AG09319 (cell line): Measurements from ENCODE around the gene TGFBR2.

Experiments
- DNase-seq: peaks from one replicate; pipeline ENCODE4 v3.0.0-alpha.2; 2010; ENCODE audit warnings: low read depth; ENCODE audit errors: extremely low read depth
- TF ChIP-seq, protein P1 (sequence below): IDR thresholded peaks from 2 replicates; pipeline ENCODE4 v1.5.1; 2011; ENCODE audit warnings: low read depth, mild to moderate bottlenecking, inconsistent platforms, low read length, moderate library complexity

Gene TGFBR2

DNA sequence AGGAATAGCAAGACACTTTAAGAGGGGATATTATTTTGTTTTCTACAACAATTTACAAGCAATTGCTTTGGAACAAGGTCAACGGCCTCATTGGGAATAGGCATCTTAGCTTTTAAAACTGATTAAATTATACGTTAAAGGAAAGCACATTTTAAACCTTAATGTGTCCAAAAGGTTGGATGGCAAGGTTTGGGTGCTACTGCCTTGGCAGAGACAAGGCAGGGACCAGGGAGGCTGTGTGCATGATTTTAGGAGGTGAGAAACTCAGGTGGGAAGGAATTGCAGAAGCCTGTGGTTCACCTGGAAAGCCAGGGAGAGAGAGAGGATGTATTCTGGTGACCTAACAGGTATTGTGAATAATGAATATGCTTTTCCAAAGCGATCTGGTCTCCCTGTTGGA is 54.3 kb downstream of the TGFBR2 start:
- TF ChIP-seq, protein P1, sequence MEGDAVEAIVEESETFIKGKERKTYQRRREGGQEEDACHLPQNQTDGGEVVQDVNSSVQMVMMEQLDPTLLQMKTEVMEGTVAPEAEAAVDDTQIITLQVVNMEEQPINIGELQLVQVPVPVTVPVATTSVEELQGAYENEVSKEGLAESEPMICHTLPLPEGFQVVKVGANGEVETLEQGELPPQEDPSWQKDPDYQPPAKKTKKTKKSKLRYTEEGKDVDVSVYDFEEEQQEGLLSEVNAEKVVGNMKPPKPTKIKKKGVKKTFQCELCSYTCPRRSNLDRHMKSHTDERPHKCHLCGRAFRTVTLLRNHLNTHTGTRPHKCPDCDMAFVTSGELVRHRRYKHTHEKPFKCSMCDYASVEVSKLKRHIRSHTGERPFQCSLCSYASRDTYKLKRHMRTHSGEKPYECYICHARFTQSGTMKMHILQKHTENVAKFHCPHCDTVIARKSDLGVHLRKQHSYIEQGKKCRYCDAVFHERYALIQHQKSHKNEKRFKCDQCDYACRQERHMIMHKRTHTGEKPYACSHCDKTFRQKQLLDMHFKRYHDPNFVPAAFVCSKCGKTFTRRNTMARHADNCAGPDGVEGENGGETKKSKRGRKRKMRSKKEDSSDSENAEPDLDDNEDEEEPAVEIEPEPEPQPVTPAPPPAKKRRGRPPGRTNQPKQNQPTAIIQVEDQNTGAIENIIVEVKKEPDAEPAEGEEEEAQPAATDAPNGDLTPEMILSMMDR, result no peak
- no peak for DNase-seq

DNA sequence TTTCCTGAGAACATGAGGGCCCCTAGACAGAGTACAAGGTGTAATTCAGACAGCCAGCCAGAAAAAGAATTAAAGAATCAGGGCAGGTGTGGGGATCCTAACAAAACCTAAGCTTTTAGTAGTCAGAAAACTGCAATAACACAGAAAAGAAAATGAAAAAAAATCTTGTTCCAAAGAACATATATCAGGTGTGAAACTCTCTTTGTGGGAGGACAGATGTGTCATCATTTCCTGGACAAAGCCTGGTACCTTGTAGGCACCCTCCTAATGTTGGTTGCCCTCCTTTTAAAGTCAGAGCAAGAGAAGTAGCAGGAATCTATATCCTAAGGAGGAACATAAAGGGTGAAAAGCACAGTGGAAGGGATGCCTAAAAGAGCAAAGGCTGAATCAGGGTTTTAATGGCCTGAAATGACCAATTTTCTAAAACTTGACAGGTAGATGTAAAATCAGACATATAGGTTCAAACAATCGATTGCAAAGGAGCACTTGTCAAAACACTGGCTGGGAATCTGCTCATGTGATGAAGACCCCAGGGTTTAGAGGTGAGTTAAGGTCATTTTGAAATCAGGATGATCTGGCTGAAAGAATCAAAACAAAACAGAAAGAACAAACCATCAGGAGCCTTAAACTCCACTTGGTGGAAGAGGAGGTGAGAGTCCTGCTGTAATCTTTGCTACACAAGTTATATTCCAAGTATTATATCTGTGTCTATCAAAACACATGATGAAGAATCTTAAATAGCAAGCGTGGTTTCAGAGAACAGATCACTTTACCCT is 54.9 kb downstream of the TGFBR2 start:
- TF ChIP-seq, protein P1, result no peak
- DNase-seq, result no peak

DNA sequence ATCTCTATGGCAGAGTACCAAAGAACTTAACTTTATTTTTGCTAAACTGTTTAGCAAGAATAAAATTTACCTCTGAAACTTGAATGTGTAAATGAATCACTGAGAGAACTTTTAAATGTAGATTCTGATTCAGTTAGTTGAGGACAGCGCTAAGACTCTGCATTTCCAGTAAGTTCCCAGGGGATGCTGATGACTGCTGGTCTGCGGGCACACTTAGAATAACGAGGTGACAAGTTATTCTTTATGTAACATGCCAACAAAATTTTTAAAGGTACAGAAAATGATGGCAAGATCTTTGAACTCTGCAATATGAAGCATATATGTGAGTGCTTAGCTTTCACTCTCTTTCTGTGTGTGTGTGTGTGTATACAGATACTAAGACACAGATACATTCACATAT is 56.4 kb downstream of the TGFBR2 start:
- TF ChIP-seq, protein P1, result no peak
- DNase-seq, result no peak

DNA sequence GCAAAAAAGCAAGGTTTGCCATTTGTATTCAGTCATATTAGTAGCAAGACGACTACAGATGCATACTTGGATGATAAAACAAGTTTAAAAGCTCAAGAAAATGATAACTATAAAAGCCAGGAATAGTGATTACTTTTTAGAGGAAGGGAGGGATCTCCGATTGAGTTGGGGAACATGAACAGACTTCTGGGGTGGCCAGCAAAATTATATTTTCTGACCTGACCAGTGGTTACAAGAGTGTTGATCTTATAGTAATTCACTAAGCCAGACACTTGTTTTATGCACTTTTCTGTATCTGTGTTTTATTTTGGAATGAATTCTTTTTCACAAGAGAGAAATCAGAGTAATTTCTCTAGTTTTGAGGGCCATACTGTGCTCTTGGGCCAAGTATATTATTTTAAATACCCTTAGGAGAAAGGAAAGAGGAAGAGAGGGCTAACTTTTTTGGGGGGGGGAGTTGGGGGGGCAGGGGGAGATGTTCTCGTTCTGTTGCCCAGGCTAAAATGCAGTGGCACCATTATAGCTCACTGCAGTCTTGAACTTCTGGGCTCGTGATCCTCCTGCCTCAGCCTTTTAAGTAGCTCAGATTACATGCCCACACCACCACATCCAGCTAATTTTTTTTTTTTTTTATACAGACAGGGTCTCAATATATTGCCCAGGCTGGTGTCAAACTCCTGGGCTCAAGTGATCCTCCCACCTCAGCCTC is 57.3 kb downstream of the TGFBR2 start:
- DNase-seq, result no peak
- TF ChIP-seq, protein P1, result no peak

DNA sequence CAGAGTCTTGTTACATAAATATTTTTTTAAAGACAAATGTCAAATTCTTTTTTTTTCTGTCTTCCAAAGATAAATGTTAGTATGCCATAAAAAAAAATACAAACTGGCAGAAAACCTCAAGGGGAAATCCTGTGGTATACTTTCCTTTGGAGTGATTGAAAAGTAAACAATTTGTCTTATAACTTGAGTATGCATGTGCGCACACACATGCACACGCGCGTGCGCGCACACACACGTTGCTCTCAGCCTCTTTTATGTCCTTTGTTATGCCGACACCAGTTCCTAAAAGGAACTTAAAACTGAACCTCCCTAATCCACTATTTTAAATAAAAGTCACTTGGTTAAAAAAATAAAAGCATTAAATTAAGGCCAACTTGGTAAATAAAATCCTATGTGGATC is 58.1 kb downstream of the TGFBR2 start:
- DNase-seq, result no peak
- TF ChIP-seq, protein P1, result no peak

DNA sequence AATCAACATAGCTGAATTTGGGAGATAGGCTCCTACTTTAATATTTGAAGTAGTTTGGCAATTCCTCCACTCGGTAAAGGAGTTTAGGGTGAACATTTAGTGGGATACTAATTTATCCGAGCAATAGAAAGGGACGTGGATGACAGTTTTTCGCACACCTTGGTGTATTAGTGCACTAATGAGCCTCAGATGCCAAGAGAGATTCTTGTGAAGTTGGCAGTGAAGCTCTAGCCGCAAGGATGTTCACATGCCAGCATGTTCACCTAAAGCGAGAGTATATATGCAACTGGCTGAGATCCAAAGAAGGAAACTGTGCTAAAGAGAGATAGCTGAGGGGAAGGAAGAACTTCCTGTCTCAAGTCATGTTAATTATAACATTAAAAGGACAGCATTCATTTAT is 58.5 kb downstream of the TGFBR2 start:
- TF ChIP-seq, protein P1, result no peak
- no peak for DNase-seq

DNA sequence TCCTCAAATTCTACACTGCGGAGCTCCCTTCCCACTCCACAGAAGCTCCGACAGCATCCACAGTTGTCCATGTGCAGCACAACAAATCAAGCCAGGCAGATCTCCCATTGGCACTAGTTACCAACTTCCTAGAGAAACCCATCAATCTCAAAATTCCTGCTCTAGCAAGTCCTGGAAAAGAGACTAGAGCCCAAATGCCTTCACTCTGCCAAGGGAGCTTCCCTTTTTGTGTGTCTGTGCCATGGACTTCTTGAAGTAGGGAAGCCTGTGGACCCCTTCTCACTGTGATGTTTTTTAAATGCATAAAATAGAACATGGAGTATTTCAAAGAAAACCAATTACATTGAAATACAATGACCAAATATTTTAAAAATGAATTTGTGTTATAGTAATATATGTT is 59.1 kb downstream of the TGFBR2 start:
- TF ChIP-seq, protein P1, result no peak
- DNase-seq, result no peak
